GM19397 (cell line): Measurements from ENCODE around the gene INPP5A.
"Not testable (repeated sequence)": the region's sequence is repeated elsewhere in the genome, so short reads cannot be mapped to it uniquely, and the experiment has no call there.

ENCODE experiments used
- ATAC-seq: cut with Tn5 transposase; IDR thresholded peaks from one replicate; pipeline ENCODE4 v1.9.1; 2021; ENCODE audit warnings: mild to moderate bottlenecking, moderate library complexity; ENCODE audit not compliant: unreplicated experiment

Gene INPP5A

DNA sequence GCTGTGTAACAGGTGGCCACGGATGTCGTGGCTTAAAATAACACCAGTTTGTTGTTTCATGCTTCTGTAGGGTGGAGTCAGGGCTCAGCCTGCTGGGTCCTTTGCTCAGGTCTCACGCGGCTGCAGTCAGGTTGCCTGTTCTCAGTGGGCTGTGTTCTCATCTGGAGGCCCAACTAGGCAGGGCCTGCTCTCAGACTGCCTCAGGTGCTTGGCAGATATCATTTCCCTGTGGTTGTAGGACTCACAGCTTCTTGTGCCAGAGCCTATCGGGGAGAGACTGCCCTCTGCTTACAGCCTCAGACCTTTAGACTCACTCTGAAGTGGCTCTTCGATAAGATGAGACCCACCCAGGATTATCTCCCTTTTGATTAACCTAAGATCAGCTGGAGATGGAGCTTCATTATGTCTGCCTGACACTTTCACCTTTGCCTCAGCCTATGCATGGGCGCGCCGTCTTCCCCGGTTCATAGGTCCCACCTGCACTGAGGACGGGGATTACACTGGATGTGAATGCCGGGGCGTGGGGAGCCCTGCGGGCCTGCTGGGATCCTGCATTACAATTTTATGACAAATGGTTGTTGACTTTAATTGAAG is 55.3 kb downstream of the INPP5A start:
- no peak for ATAC-seq

DNA sequence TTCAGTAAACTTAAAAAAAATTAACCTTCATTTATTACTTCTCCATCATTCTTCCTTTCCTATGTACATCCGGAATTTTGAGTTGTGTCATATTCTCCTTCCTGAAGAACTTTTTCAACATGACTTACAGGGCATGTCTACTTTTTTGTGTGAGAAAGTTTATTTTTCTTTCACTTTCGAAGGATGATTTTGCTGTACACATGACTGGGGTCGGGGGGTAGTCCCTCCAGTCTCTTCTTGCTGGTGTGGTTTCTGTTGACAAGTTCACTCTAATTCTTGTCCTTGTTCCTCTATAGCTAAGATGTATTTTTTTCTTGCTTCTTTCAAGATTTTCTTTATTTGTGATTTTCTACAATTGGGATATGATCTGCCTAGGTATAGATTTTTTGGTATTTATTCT is 55.8 kb downstream of the INPP5A start:
- ATAC-seq = peak; percentile 44

- peak; percentile 56 for ATAC-seq
Measured at GRCh38 chr10:132593900-132594876, 56.6 kb downstream of the INPP5A start.

DNA sequence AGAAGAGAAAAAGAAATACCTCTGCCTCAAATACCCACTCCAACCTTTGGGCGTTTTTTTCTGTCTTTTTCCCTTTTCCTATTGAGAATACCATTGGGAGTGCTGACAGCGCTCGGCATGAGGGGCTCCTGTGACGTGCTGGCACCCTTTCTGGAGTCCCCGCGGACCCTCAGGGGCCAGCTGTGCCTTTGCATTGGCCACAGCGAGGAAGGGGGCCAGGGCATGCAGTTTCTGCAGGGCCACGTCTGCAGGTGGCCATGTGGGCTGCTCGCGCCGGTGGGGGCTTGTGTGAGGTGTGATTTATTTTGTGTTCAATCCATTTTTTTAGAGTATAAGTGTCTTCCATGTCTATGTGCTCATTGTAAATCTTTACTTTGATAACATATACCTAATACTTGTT is 57.4 kb downstream of the INPP5A start:
- ATAC-seq = no peak

DNA sequence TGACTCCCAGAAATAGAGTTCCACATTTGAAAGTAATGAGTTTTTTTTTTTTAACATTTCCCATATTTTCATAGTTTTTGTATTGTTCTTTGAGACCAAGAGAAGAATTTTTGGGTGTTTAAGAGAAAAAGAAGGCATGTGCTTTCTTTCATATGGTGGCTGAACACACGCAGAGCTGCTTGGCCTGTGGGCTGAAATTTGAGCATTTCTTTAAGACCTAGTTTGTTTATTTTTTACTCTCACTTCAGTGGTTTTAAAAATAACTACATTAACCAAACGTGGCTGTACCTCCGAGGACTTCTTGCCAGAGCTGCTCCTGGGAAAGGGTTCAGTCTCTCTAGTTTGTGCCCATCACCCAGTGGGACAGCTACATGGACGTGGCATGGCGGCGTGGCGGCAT is 58.3 kb downstream of the INPP5A start:
- no peak for ATAC-seq

DNA sequence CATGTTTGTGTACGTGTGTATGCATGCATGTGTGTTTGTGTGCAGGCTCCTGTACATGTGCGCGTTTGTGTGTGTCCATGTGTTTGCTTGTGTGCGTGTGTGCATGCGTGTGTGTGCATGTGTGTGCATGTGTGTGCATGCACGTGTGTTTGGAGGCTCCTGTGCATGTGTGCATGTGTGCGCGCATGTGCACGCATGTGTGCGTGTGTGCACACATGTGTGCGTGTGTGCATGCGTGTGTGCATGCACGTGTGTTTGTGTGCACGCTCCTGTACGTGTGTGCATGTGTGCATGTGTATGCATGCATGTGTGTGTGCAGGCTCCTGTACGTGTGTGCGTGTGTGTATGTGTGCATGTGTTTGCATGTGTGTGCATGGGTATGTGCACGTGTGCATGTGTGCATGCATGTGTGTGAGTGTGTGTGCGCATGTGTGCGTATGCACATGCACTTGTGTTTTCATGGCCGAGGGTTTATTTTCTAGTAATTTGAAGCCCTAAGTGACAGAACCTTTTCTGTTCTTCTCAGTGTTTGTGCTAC is 59.2 kb downstream of the INPP5A start:
- ATAC-seq = no peak

- ATAC-seq = no peak
Measured at GRCh38 chr10:132597654-132598053, 60.1 kb downstream of the INPP5A start.

DNA sequence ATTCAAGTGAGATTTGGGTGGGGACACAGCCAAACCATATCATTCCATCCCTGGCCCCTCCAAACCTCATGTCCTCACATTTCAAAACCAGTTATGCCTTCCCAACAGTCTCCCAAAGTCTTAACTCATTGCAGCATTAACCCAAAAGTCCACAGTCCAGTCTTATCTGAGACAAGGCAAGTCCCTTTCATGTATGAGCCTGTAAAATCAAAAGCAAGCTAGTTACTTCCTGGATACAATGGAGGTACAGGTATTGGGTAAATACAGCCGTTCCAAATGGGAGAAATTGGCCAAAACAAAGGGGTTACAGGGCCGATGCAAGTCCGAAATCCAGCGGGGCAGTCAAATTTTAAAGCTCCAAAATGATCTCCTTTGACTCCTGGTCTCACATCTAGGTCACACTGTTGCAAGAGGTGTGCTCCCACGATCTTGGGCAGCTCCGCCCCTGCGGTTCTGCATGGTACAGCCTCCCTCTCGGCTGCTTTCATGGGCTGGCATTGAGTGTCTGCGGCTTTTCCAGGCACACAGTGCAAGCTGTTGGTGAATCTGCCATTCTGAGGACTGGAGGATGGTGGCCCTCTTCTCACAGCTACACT is 61.5 kb downstream of the INPP5A start:
- ATAC-seq = not testable (repeated sequence)

- no peak for ATAC-seq
Measured at GRCh38 chr10:132599732-132600131, 62.1 kb downstream of the INPP5A start.

DNA sequence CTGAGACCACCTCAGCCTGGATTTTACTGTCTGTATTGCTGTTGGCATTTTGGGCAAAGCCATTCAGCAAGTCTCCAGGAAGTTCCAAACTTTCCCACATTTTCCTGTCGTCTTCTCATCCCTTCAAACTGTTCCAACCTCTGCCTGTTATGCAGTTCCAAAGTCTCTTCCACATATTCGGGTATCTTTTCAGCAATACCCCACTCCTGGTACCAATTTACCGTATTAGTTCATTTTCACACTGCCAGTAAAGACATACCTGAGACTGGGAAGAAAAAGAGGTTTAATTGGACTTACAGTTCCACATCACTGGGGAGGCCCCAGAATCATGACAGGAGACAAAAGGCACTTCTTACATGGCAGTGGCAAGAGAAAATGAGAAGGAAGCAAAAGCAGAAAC is 62.8 kb downstream of the INPP5A start:
- ATAC-seq = no peak

- no peak for ATAC-seq
Measured at GRCh38 chr10:132601567-132601966, 64.0 kb downstream of the INPP5A start.

DNA sequence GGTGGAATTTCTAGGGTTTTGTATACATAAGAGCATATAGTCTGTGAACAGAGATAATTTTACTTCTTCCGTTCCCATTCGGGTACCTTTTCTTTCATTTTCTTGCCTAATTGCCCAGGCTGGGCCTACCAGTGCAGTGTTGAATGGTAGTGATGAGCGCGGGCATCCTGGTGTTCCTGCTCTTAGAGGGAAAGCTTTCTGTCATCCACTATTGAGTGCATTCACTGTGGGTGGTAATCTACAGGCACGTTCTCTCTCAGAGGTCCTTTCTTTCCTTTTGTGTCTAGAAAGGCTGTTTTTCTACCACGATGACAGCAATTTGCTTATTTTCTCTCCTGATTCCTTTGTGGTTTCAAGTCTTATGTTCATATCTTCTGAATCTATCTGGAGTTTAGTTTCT is 65.0 kb downstream of the INPP5A start:
- no peak for ATAC-seq

DNA sequence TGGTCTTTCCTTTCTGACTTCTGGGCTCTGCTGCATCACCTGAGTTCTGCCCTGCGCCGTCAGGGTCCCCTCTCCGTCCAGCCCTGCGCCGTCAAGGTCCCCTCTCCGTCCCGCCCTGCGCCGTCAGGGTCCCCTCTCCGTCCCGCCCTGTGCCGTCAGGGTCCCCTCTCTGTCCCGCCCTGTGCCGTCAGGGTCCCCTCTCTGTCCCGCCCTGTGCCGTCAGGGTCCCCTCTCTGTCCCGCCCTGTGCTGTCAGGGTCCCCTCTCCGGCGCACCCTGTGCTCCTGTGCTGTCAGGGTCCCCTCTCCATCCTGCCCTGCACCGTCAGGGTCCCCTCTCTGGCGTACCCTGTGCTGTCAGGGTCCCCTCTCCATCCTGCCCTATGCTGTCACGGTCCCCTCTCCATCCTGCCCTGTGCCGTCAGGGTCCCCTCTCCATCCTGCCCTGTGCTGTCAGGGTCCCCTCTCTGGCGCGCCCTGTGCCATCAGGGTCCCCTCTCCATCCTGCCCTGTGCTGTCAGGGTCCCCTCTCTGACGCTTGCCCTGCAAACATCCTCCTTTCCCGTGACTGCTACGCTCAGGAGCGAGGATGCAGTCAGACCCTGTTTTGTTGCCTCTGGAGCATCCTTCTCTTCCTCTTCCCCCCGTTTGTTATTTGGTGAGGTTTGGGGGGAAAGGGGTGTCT is 66.4 kb downstream of the INPP5A start:
- no peak for ATAC-seq

GRCh38 chr10:132604686-132605085 is 67.1 kb downstream of the INPP5A start:
- ATAC-seq = no peak

DNA sequence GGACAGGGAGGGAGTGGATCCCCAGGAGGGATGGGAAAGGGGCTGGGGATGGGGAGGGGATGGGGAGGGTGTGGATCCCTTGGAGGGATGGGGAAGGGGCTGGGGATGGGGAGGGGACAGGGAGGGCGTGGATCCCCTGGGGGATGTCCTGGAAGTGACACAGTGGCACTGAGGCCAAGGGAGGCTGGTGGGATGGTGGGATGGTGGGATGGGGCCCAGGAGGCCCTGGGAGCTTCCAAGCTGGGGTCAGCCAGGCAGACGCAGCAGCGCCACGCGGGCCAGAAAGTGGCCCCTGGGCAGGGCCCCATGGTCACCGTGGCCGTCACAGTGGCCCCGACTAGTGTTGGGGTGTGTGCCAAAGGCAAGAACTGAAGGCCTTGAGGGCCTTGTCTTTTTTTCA is 67.8 kb downstream of the INPP5A start:
- no peak for ATAC-seq

DNA sequence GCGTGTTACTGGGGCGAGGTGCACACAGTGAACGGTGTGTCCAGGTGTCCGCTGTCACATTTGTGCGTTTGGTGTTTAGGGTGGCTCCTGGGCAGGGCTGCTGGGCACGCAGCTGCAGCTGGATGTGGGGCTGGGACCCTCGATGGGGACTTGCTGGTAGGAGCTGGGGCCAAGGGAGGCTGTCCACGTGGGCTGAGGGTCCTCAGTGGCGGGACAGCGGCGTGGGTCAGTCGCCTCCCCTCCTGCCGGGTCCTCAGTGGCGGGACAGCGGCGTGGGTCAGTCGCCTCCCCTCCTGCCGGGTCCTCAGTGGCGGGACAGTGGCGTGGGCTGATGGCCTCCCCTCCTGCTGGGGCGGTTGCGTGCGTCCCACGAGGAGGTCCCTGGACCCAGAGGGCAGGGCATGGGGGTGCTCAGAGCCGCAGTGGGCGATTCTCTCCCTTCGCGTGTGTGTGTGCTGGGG is 68.5 kb downstream of the INPP5A start:
- ATAC-seq = no peak

DNA sequence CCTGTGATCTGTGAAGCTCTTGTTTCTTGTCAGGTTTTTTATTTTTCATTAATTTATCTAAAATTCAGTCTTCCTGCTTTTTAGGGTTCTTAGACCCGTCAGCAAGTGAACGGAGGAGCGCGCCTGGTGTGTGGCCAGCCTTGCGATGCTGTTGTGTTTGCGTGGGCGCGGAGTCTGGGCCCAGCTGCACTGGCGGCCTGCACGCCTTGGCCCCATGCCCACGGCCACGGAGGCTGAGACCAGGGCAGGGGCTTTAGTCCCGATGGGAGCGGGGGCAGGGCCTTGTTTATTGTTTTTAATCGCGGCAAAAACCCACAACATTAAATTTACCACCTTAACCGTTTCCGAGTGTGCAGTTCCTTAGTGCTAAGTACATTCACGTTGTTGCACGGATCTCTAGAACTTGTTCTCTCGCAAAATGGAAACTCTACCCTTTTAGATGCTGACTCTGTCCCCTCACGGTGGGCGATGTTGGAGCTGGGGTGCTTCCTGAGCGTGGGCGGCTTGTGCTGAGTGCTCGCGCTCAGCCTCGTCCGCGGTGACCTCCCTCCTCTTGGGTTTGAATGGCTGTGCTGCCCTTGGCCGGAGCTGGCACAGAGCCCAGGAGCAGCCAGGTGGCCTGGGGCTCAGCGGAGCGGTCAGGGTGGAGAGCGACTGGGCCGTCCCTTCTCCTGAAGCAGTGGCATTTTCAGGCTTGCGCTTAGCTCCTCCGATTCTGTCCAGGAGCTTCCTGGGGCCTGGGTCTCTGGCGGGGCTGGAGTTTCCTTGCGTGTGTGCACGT is 69.1 kb downstream of the INPP5A start:
- no peak for ATAC-seq

DNA sequence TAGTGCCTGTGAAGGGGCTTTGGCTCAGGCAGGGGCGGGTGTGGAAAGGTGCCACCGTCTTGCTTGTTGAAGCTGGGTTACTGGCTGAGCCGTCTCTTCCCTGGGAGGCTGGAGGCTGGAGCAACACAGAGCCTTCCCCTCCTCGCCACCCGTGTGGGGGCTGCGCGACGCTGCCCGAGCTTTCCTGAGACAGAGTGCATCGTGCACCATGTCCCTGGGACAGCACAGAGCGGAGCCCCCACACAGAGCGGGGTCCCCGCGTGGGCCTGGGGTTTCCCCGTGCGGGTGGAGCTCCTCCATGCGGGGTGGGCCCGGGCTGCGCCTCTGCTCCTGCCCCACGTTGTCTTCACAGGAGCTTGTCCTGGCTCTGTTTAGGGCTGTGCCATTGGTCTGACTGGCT is 69.9 kb downstream of the INPP5A start:
- ATAC-seq = no peak

- ATAC-seq = no peak
Measured at GRCh38 chr10:132607961-132608495, 70.4 kb downstream of the INPP5A start.
